IMR-90 (cell line): ENCODE data around the gene CEP83. TPM values are rescaled to one million over a fixed set of nuclear protein-coding genes. Genes with fewer than 3 reads are reported as not detected.

Experiments
- ATAC-seq: fragments of 200-7000 bp; cut with Tn5 transposase; 2 replicates; pipeline ENCODE4 v1.9.1; 2020; ENCODE audit warnings: low read depth, mild to moderate bottlenecking, moderate library complexity
- BruUV-seq: library from RNA; stranded (reverse); fragments of 400-500 nt; replicated peaks from 2 replicates; lab custom pipeline; 2021; lab: Mats Ljungman, UMichigan
- CTCF ChIA-PET: fragments of 300-600 bp; formaldehyde crosslinking; extraction: SDS; loops from one replicate; lab custom pipeline; 2021; ENCODE audit warnings: antibody characterized with exemption; lab: Yijun Ruan, JAX
- POLR2A ChIA-PET: fragments of 300-600 bp; sonication (Branson Sonifier 250); formaldehyde crosslinking; loops from one replicate; lab custom pipeline; 2022; ENCODE audit warnings: antibody characterized with exemption; ENCODE audit not compliant: unreplicated experiment; lab: Charles Lee
- DNase-seq: peaks from one replicate; pipeline ENCODE4 v3.0.0; 2013
- H2AFZ ChIP-seq: replicated peaks from 2 replicates; pipeline ENCODE3; 2013; ENCODE audit warnings: low read length, mild to moderate bottlenecking; ENCODE audit not compliant: poor library complexity
- H2AK5ac ChIP-seq: 2 replicates; pipeline ENCODE4 v1.6.1; 2013; ENCODE audit warnings: low read depth, low read length, inconsistent platforms
- H2AK9ac ChIP-seq: replicated peaks from 2 replicates; pipeline ENCODE3; 2013; ENCODE audit warnings: mild to moderate bottlenecking, low read depth, low read length, moderate library complexity; ENCODE audit not compliant: poor library complexity
- H2BK120ac ChIP-seq: 2 replicates; pipeline ENCODE4 v1.6.1; 2013; ENCODE audit warnings: low read depth, low read length, inconsistent platforms
- H2BK15ac ChIP-seq: 3 replicates; pipeline ENCODE4 v1.6.1; 2013; ENCODE audit warnings: low read depth, low read length, inconsistent platforms
- H2BK20ac ChIP-seq: 2 replicates; pipeline ENCODE4 v1.6.1; 2013; ENCODE audit warnings: low read depth, mild to moderate bottlenecking, inconsistent platforms, low read length, moderate library complexity
- H2BK5ac ChIP-seq: 2 replicates; pipeline ENCODE4 v1.6.1; 2013; ENCODE audit warnings: mild to moderate bottlenecking, low read depth, low read length, inconsistent platforms; ENCODE audit not compliant: poor library complexity, severe bottlenecking
- H3K14ac ChIP-seq: replicated peaks from 2 replicates; pipeline ENCODE4 v1.6.1; 2013; ENCODE audit warnings: low read depth, low read length, inconsistent platforms
- H3K18ac ChIP-seq: 2 replicates; pipeline ENCODE4 v1.6.1; 2013; ENCODE audit warnings: low read depth, low read length, control low read depth
- H3K23ac ChIP-seq: 2 replicates; pipeline ENCODE4 v1.6.1; 2013; ENCODE audit warnings: low read depth, low read length, inconsistent platforms
- H3K27ac ChIP-seq: 2 replicates; pipeline ENCODE4 v1.5.1; 2013; ENCODE audit warnings: mild to moderate bottlenecking, control low read depth, low read length; ENCODE audit not compliant: insufficient read depth
- H3K27me3 ChIP-seq: 2 replicates; pipeline ENCODE4 v1.6.1; 2013; ENCODE audit warnings: low read length; ENCODE audit not compliant: control insufficient read depth, insufficient read depth
- H3K36me3 ChIP-seq: 2 replicates; pipeline ENCODE4 v1.6.1; 2013; ENCODE audit warnings: low read length, mixed read lengths; ENCODE audit not compliant: control insufficient read depth, insufficient read depth
- H3K4ac ChIP-seq: 2 replicates; pipeline ENCODE4 v1.6.1; 2013; ENCODE audit warnings: low read depth, low read length, inconsistent platforms
- H3K4me1 ChIP-seq: 2 replicates; pipeline ENCODE4 v1.6.1; 2013; ENCODE audit warnings: low read length, mixed read lengths; ENCODE audit not compliant: control insufficient read depth, insufficient read depth
- H3K4me2 ChIP-seq: 2 replicates; pipeline ENCODE4 v1.6.1; 2013; ENCODE audit warnings: low read depth, mild to moderate bottlenecking, control low read depth, low read length, moderate library complexity
- H3K4me3 ChIP-seq: 2 replicates; pipeline ENCODE4 v1.5.1; 2013; ENCODE audit warnings: low read depth, mild to moderate bottlenecking, control low read depth, low read length, moderate library complexity; ENCODE audit not compliant: insufficient read depth
- H3K56ac ChIP-seq: 2 replicates; pipeline ENCODE4 v1.6.1; 2013; ENCODE audit warnings: low read length, inconsistent platforms; ENCODE audit not compliant: insufficient read depth; ENCODE audit errors: extremely low read depth
- H3K79me1 ChIP-seq, 2 experiments: 2 replicates each; pipeline ENCODE4 v1.6.1; 2013; ENCODE audit warnings: low read length in 2 of 2, inconsistent platforms in 1 of 2, low read depth in 1 of 2
- H3K9ac ChIP-seq: 2 replicates; pipeline ENCODE4 v1.6.1; 2013; ENCODE audit warnings: low read depth, low read length, control low read depth
- H3K9me1 ChIP-seq: 2 replicates; pipeline ENCODE4 v1.6.1; 2013; ENCODE audit warnings: low read length, inconsistent platforms; ENCODE audit not compliant: insufficient read depth
- H3K9me3 ChIP-seq: 2 replicates; pipeline ENCODE4 v1.6.1; 2013; ENCODE audit warnings: low read length; ENCODE audit not compliant: control insufficient read depth, insufficient read depth
- H4K20me1 ChIP-seq: 2 replicates; pipeline ENCODE4 v1.6.1; 2013; ENCODE audit warnings: low read length, inconsistent platforms; ENCODE audit not compliant: insufficient read depth
- H4K5ac ChIP-seq: 2 replicates; pipeline ENCODE4 v1.6.1; 2013; ENCODE audit warnings: mild to moderate bottlenecking, low read depth, low read length, control low read depth
- H4K8ac ChIP-seq, 2 experiments: 2 replicates each; pipeline ENCODE4 v1.6.1; 2013; ENCODE audit warnings: low read depth in 2 of 2, low read length in 2 of 2, control low read depth in 1 of 2, inconsistent platforms in 1 of 2
- H4K91ac ChIP-seq: 2 replicates; pipeline ENCODE4 v1.6.1; 2013; ENCODE audit warnings: low read depth, low read length, inconsistent platforms; ENCODE audit not compliant: insufficient read depth
- BHLHE40 ChIP-seq: fragments of 150-350 bp; IDR thresholded peaks from 2 replicates; pipeline ENCODE4 v1.6.1; 2016; ENCODE audit warnings: mild to moderate bottlenecking, low read depth, low read length
- CEBPB ChIP-seq: IDR thresholded peaks from 2 replicates; pipeline ENCODE4 v1.6.1; 2012; ENCODE audit warnings: low read depth, low read length, improper control_type of control experiment
- CHD1 ChIP-seq: IDR thresholded peaks from 2 replicates; pipeline ENCODE4 v1.6.1; 2012; ENCODE audit warnings: low read depth, low read length, improper control_type of control experiment
- ELK1 ChIP-seq: fragments of 150-350 bp; IDR thresholded peaks from 2 replicates; pipeline ENCODE4 v1.6.1; 2016; ENCODE audit warnings: low read depth, mild to moderate bottlenecking, low read length, moderate library complexity, borderline replicate concordance
- FOS ChIP-seq: fragments of 150-350 bp; IDR thresholded peaks from 2 replicates; pipeline ENCODE4 v1.6.1; 2016; ENCODE audit warnings: low read depth, low read length
- MAFK ChIP-seq: IDR thresholded peaks from 2 replicates; pipeline ENCODE4 v1.6.1; 2012; ENCODE audit warnings: low read depth, low read length, improper control_type of control experiment
- POLR2A ChIP-seq: IDR thresholded peaks from 2 replicates; pipeline ENCODE4 v1.6.1; 2012; ENCODE audit warnings: mild to moderate bottlenecking, low read depth, low read length
- RAD21 ChIP-seq: IDR thresholded peaks from 2 replicates; pipeline ENCODE4 v1.6.1; 2012; ENCODE audit warnings: low read length, improper control_type of control experiment
- RFX5 ChIP-seq: IDR thresholded peaks from 2 replicates; pipeline ENCODE4 v1.8.0; 2012; ENCODE audit warnings: low read depth, mild to moderate bottlenecking, low read length, moderate library complexity
- SMC3 ChIP-seq: fragments of 150-350 bp; IDR thresholded peaks from 2 replicates; pipeline ENCODE4 v1.6.1; 2016; ENCODE audit warnings: low read depth, mild to moderate bottlenecking, antibody characterized with exemption, low read length, moderate library complexity
- USF2 ChIP-seq: fragments of 150-350 bp; IDR thresholded peaks from 2 replicates; pipeline ENCODE4 v1.6.1; 2017; ENCODE audit warnings: mild to moderate bottlenecking, antibody characterized with exemption, low read length, low read depth
- WGBS, 2 experiments: methylation state at CpG; one replicate each; pipeline versions ENCODE4 v1.1.5 to v1.1.7; 2013; ENCODE audit warnings: missing lambda C conversion rate in 2 of 2; ENCODE audit not compliant: insufficient read length in 1 of 2; ENCODE audit errors: extremely low coverage in 2 of 2; 5-methylcytosine and 5-hydroxymethylcytosine counted together
- dilution Hi-C: fragments of 300-500 bp; cut with HindIII; formaldehyde crosslinking; loops from one replicate; pipeline ENCODE4 v1.14.3; 2018; ENCODE audit warnings: low sequenced_read_pairs; ENCODE audit not compliant: unreplicated experiment
- in situ Hi-C: fragments of 300-500 bp; cut with MboI; formaldehyde crosslinking; loops from 3 replicates; pipeline ENCODE4 v1.14.3; 2019; ENCODE audit warnings: low sequenced_read_pairs, inconsistent platforms, mixed read lengths
- intact Hi-C: fragments of 100-400 bp; cut with micrococcal nuclease; formaldehyde crosslinking; loops from 2 replicates; pipeline ENCODE4 v1.10.0; 2022
- polyA plus RNA-seq, 3 experiments: library from polyadenylated mRNA; depleted of rRNA; stranded (reverse); fragments of >200 nt; gene quantifications; 2 replicates each; pipeline ENCODE4 v1.2.3, GENCODE V29; 2012; ENCODE audit warnings: low replicate concordance in 1 of 3
- total RNA-seq: library from RNA; depleted of rRNA; stranded (reverse); fragments of >200 nt; gene quantifications from 2 replicates; pipeline ENCODE4 v1.2.3, GENCODE V29; 2012

CEP83 gene
- total and polyA plus RNA-seq, 2 of the 4 experiments (the other 2 are of a cell fraction): 3.9 to 8.9 TPM

- Histone ChIP-seq H4K91ac (peak overlapping the region; percentile 5; the same call in 1 of the 2 replicates), H3K18ac (peak overlapping the region; percentile 73; the same call in 1 of the 2 replicates), H3K4me1 (peaks cover 9% of the 10 kb centered on the region), H2BK15ac (no peak overlapping the region), H3K79me1 (no peaks in the 10 kb centered on the region), H2BK5ac (peak overlapping the region; percentile 67), H3K27me3 (no peaks in the 10 kb centered on the region), H3K9me3 (no peaks in the 10 kb centered on the region), H3K4ac (no peak overlapping the region), H2AK5ac (no peak overlapping the region), H3K27ac (peak overlapping the region; percentile 19; the same call in 1 of the 2 replicates), H2AK9ac (no peak overlapping the region), H3K56ac (no peak overlapping the region), H3K4me2 (peak overlapping the region; percentile 61), H2AFZ (no peak overlapping the region), H2BK120ac (peak overlapping the region; percentile 10; the same call in 1 of the 2 replicates), H3K23ac (no peak overlapping the region), H2BK20ac (no peak overlapping the region; the same call in 1 of the 2 replicates), H4K5ac (peak overlapping the region; percentile 22; the same call in 1 of the 2 replicates), H3K9me1 (peaks cover 6% of the 10 kb centered on the region), H4K8ac (no peak overlapping the region), H4K20me1 (peaks cover 3% of the 10 kb centered on the region; the same call in 1 of the 2 replicates), H3K9ac (no peak overlapping the region), H3K4me3 (no peak overlapping the region), H3K14ac (no peak overlapping the region), H3K36me3 (no peaks in the 10 kb centered on the region; the same call in 1 of the 2 replicates)
- 0 out of 2 replicates have a peak, but pooled peaks have one; percentile 3 for TF ChIP-seq BHLHE40
- TF ChIP-seq CHD1: no peak
- no peak for TF ChIP-seq SMC3
- TF ChIP-seq RAD21: no peak
- 0 out of 2 replicates have a peak, but pooled peaks have one; percentile 21 for TF ChIP-seq FOS
- TF ChIP-seq POLR2A: no peak
- no peak for TF ChIP-seq MAFK
- no peak for TF ChIP-seq USF2
- TF ChIP-seq RFX5: no peak
- TF ChIP-seq ELK1: no peak
- peak; percentile 87 for TF ChIP-seq CEBPB
- ATAC-seq (peak; percentile 78), DNase-seq (peak; percentile 82)
- in situ Hi-C loops (no loop called here), dilution Hi-C loops (no loop called here), intact Hi-C loops (no loop called here)
- ChIA-PET CTCF (interaction anchor here (0.5 to 2.4 kb wide), 5 partner anchors 11 to 141 kb away, joined by 3 to 11 read pairs (median 3); no protein-coding TSS in a partner anchor), POLR2A (no interaction called here)
- no CpG with 5 or more reads among the region's 9 CpGs for WGBS, 2 experiments
- no TSS peak for BruUV-seq
Measured at GRCh38 chr12:94305130-94305957, 154.3 kb downstream of the CEP83 start.
